Mesenchymal stem cell (in vitro differentiated cells and primary cell): ENCODE results near the gene AACS.

Experiments
- DNase-seq: peaks from one replicate; pipeline ENCODE4 v3.0.0-alpha.2; 2013
- H2AFZ ChIP-seq: one replicate; pipeline ENCODE4 v1.6.1; 2013; ENCODE audit warnings: low read depth, mild to moderate bottlenecking, control low read depth, inconsistent platforms, low read length, moderate library complexity
- H2AK5ac ChIP-seq: 2 replicates; pipeline ENCODE4 v1.6.1; 2013; ENCODE audit warnings: low read length, moderate library complexity, mild to moderate bottlenecking, inconsistent platforms; ENCODE audit not compliant: severe bottlenecking
- H2BK120ac ChIP-seq: one replicate; pipeline ENCODE4 v1.6.1; 2013; ENCODE audit warnings: low read depth, mild to moderate bottlenecking, inconsistent platforms, low read length, moderate library complexity
- H2BK12ac ChIP-seq, 2 experiments: one replicate each; pipeline ENCODE4 v1.6.1; 2013; ENCODE audit warnings: inconsistent platforms in 2 of 2, low read length in 2 of 2, mild to moderate bottlenecking in 2 of 2, moderate library complexity in 2 of 2, control low read depth in 1 of 2
- H2BK15ac ChIP-seq: one replicate; pipeline ENCODE4 v1.6.1; 2013; ENCODE audit warnings: mild to moderate bottlenecking, low read depth, inconsistent platforms; ENCODE audit not compliant: poor library complexity, severe bottlenecking
- H2BK5ac ChIP-seq: 2 replicates; pipeline ENCODE4 v1.6.1; 2013; ENCODE audit warnings: low read depth, mild to moderate bottlenecking, low read length, control low read depth, inconsistent platforms; ENCODE audit not compliant: poor library complexity, severe bottlenecking
- H3K14ac ChIP-seq, 2 experiments: one replicate each; pipeline ENCODE4 v1.6.1; 2013; ENCODE audit warnings: inconsistent platforms in 2 of 2, low read length in 2 of 2, control low read depth in 1 of 2, mild to moderate bottlenecking in 1 of 2, moderate library complexity in 1 of 2
- H3K18ac ChIP-seq, 2 experiments: one replicate each; pipeline ENCODE4 v1.6.1; 2013; ENCODE audit warnings: inconsistent platforms in 2 of 2, low read length in 2 of 2, control low read depth in 1 of 2, low read depth in 1 of 2, mild to moderate bottlenecking in 1 of 2
- H3K23ac ChIP-seq, 2 experiments: one replicate each; pipeline ENCODE4 v1.6.1; 2013; ENCODE audit warnings: inconsistent platforms in 2 of 2, low read length in 2 of 2, mild to moderate bottlenecking in 2 of 2, moderate library complexity in 2 of 2, control low read depth in 1 of 2
- H3K27ac ChIP-seq: 2 replicates; pipeline ENCODE4 v1.5.1; 2013; ENCODE audit warnings: mild to moderate bottlenecking, moderate library complexity, low read length, control low read depth, inconsistent platforms; ENCODE audit not compliant: poor library complexity, severe bottlenecking
- H3K27me3 ChIP-seq, 2 experiments: 2 replicates each; pipeline versions ENCODE4 v1.6.1 to v1.7.0; 2013; ENCODE audit warnings: low read length in 2 of 2, mild to moderate bottlenecking in 2 of 2, moderate library complexity in 2 of 2, control low read depth in 1 of 2, inconsistent platforms in 1 of 2; ENCODE audit not compliant: control insufficient read depth in 1 of 2, insufficient read depth in 1 of 2
- H3K36me3 ChIP-seq, 2 experiments: 2 replicates each; pipeline versions ENCODE4 v1.6.1 to v1.7.0; 2013; ENCODE audit warnings: low read length in 2 of 2, control low read depth in 1 of 2, inconsistent platforms in 1 of 2, low read depth in 1 of 2, mild to moderate bottlenecking in 1 of 2; ENCODE audit not compliant: insufficient read depth in 2 of 2, control insufficient read depth in 1 of 2
- H3K4ac ChIP-seq, 2 experiments: one replicate each; pipeline ENCODE4 v1.6.1; 2013; ENCODE audit warnings: inconsistent platforms in 2 of 2, low read length in 2 of 2, mild to moderate bottlenecking in 2 of 2, moderate library complexity in 2 of 2, control low read depth in 1 of 2, low read depth in 1 of 2
- H3K4me1 ChIP-seq: 2 replicates; pipeline ENCODE4 v1.6.1; 2013; ENCODE audit warnings: low read depth, low read length, control low read depth; ENCODE audit not compliant: control insufficient read depth, insufficient read depth
- H3K4me2 ChIP-seq: 2 replicates; pipeline ENCODE4 v1.6.1; 2013; ENCODE audit warnings: low read length, mild to moderate bottlenecking, inconsistent platforms; ENCODE audit not compliant: poor library complexity, severe bottlenecking
- H3K4me3 ChIP-seq, 2 experiments: 2 replicates each; pipeline versions ENCODE4 v1.5.1 to v1.7.0; 2013; ENCODE audit warnings: low read length in 2 of 2, mild to moderate bottlenecking in 2 of 2, control low read depth in 1 of 2, low read depth in 1 of 2; ENCODE audit not compliant: insufficient read depth in 1 of 2
- H3K79me1 ChIP-seq: replicated peaks from 2 replicates; pipeline ENCODE4 v1.6.1; 2013; ENCODE audit warnings: mild to moderate bottlenecking, control low read depth, low read length, inconsistent platforms; ENCODE audit not compliant: poor library complexity, severe bottlenecking
- H3K9ac ChIP-seq: 2 replicates; pipeline ENCODE4 v1.7.0; 2013; ENCODE audit warnings: mild to moderate bottlenecking, low read length, moderate library complexity
- H3K9me3 ChIP-seq: 2 replicates; pipeline ENCODE4 v1.7.0; 2013; ENCODE audit warnings: mild to moderate bottlenecking, low read length; ENCODE audit not compliant: control insufficient read depth
- H4K8ac ChIP-seq: one replicate; pipeline ENCODE4 v1.6.1; 2013; ENCODE audit warnings: inconsistent platforms, mild to moderate bottlenecking, low read length, moderate library complexity
- H4K91ac ChIP-seq: one replicate; pipeline ENCODE4 v1.6.1; 2013; ENCODE audit warnings: mild to moderate bottlenecking, low read length, inconsistent platforms
- WGBS: methylation state at CpG from one replicate; pipeline ENCODE4 v1.1.7; 2013; ENCODE audit warnings: mixed read lengths; 5-methylcytosine and 5-hydroxymethylcytosine counted together

Gene AACS

GRCh38 chr12:125172231-125172850, 107.1 kb downstream of the AACS start:
- H4K8ac ChIP-seq: no peak overlapping the region
- no peak overlapping the region for H3K18ac ChIP-seq
- H3K9me3 ChIP-seq: peaks cover 7% of the 10 kb centered on the region
- no peak overlapping the region for H2BK120ac ChIP-seq
- H2BK12ac ChIP-seq: no peak overlapping the region
- no peak overlapping the region for H3K4me2 ChIP-seq
- no peak overlapping the region for H3K4ac ChIP-seq
- H2AK5ac ChIP-seq: no peak overlapping the region
- no peak overlapping the region for H3K4me3 ChIP-seq
- no peak overlapping the region for H2AFZ ChIP-seq
- H2BK15ac ChIP-seq: no peak overlapping the region
- H3K23ac ChIP-seq: no peak overlapping the region
- H4K91ac ChIP-seq: no peak overlapping the region
- H3K14ac ChIP-seq: no peak overlapping the region
- no peak for DNase-seq
- H3K79me1 ChIP-seq: no peaks in the 10 kb centered on the region
- no peaks in the 10 kb centered on the region for H3K4me1 ChIP-seq
- no peaks in the 10 kb centered on the region for H3K36me3 ChIP-seq
- H3K27me3 ChIP-seq: peaks cover 37 to 60% of the 10 kb centered on the region in 2 experiments
- H2BK5ac ChIP-seq: no peak overlapping the region
- no peak overlapping the region for H3K9ac ChIP-seq
- no peak overlapping the region for H3K27ac ChIP-seq
- 57% methylated on average over 8 of the region's 9 CpGs for WGBS

DNA sequence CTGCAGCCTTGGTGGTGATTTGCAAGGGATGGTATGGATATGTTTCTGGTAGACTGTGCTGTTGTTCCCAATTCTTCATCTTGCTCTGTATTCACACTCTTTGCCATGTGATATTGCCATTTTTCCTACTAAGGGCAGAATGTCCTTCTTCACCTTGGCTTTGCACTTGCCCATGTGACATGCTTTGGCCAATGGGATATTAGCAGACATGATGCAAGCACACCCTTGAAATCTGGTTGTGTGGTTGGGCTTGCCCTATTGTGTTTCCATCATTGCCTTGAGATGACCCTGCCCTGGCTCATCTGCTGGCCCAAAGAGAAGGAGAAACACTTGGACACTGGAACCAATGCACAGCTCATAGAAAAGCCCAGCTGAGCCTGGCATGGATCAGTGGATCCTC, 110.3 kb downstream of the AACS start:
- Histone ChIP-seq H2BK15ac (no peak overlapping the region), H3K36me3 (no peaks in the 10 kb centered on the region), H2BK12ac (no peak overlapping the region), H3K27ac (no peak overlapping the region), H3K18ac (no peak overlapping the region), H2BK120ac (no peak overlapping the region), H3K4me1 (no peaks in the 10 kb centered on the region), H2BK5ac (no peak overlapping the region), H4K91ac (no peak overlapping the region), H4K8ac (no peak overlapping the region), H3K9ac (no peak overlapping the region), H3K14ac (no peak overlapping the region), H3K9me3 (peaks cover 7% of the 10 kb centered on the region), H2AK5ac (no peak overlapping the region), H3K27me3 (peaks cover 35 to 71% of the 10 kb centered on the region in 2 experiments), H2AFZ (no peak overlapping the region), H3K4me3 (no peak overlapping the region), H3K4me2 (no peak overlapping the region), H3K4ac (no peak overlapping the region), H3K79me1 (no peaks in the 10 kb centered on the region), H3K23ac (no peak overlapping the region)
- DNase-seq: no peak

DNA sequence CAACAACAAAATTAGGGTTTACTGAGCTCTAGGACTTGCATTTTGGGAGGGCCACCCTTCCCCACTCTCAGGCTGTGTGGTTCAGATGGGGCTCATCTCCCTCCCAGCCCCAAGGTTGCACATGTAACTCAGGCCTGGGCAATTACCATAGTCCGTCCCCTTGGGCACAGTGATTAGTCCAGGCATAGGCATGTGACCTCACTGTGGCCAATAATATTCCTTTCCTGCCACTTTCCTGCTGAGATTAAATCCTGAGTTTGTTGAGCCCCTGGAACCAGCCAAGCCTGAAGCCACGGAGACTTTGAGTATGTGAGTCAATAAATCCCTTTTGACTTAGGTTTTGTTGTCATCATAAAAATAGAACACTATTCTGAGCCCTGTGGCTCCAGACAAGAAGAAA, 113.0 kb downstream of the AACS start:
- WGBS: 100% methylated on average over 1 of the region's 2 CpGs

GRCh38 chr12:125180144-125180543, 114.9 kb downstream of the AACS start:
- no peak overlapping the region for H3K4me2 ChIP-seq
- H3K36me3 ChIP-seq: no peaks in the 10 kb centered on the region
- H2BK12ac ChIP-seq: no peak overlapping the region
- peaks cover 19% of the 10 kb centered on the region for H3K4me1 ChIP-seq
- no peak overlapping the region for H3K4ac ChIP-seq
- no peak overlapping the region for H2AFZ ChIP-seq
- H4K91ac ChIP-seq: no peak overlapping the region
- H2BK5ac ChIP-seq: no peak overlapping the region
- H3K18ac ChIP-seq: no peak overlapping the region
- no peaks in the 10 kb centered on the region for H3K79me1 ChIP-seq
- H3K4me3 ChIP-seq: no peak overlapping the region
- H3K9me3 ChIP-seq: peaks cover 7% of the 10 kb centered on the region
- no peak for DNase-seq
- H3K27ac ChIP-seq: no peak overlapping the region
- no peak overlapping the region for H3K9ac ChIP-seq
- peaks cover 21 to 76% of the 10 kb centered on the region in 2 experiments for H3K27me3 ChIP-seq
- H2AK5ac ChIP-seq: no peak overlapping the region
- 88% methylated on average over 3 of the region's 3 CpGs for WGBS
- no peak overlapping the region for H2BK15ac ChIP-seq
- no peak overlapping the region for H4K8ac ChIP-seq
- no peak overlapping the region for H3K23ac ChIP-seq
- H3K14ac ChIP-seq: no peak overlapping the region
- H2BK120ac ChIP-seq: no peak overlapping the region

More for the DNA sequence above, 113.0 kb downstream of the AACS start:
- Histone ChIP-seq H3K4ac (no peak overlapping the region), H3K4me2 (no peak overlapping the region), H3K36me3 (no peaks in the 10 kb centered on the region), H3K27ac (no peak overlapping the region), H3K27me3 (peaks cover 31 to 78% of the 10 kb centered on the region in 2 experiments), H3K14ac (no peak overlapping the region), H3K9ac (no peak overlapping the region), H4K8ac (no peak overlapping the region), H2BK15ac (no peak overlapping the region), H2BK120ac (no peak overlapping the region), H4K91ac (no peak overlapping the region), H2AK5ac (no peak overlapping the region), H2BK12ac (no peak overlapping the region), H3K4me1 (peaks cover 2% of the 10 kb centered on the region), H3K79me1 (no peaks in the 10 kb centered on the region), H3K23ac (no peak overlapping the region), H3K18ac (no peak overlapping the region), H2AFZ (no peak overlapping the region), H3K4me3 (no peak overlapping the region), H2BK5ac (no peak overlapping the region), H3K9me3 (peaks cover 10% of the 10 kb centered on the region)
- DNase-seq: no peak
